ENCODE results near the gene HNRNPM.

- TF ChIP-seq POLR2A (IDR thresholded peaks at IDR 0.05; ENCODE audit: extremely low read depth, insufficient read length) (no peak), CTCF (IDR thresholded peaks at IDR 0.05; ENCODE audit: low read depth, low read length) (no peak), MYC (IDR thresholded peaks at IDR 0.05; ENCODE audit: low read depth, low read length) (no peak)
Observed at GRCh38 chr19:8469613-8470368, 25.0 kb downstream of the HNRNPM start.

Measured in NB4 (cell line).